Measurements from ENCODE around the gene RET. TPM values are rescaled to one million over a fixed set of nuclear protein-coding genes. Genes with fewer than 3 reads are reported as not detected.
"Not testable (repeated sequence)": the region's sequence is repeated elsewhere in the genome, so short reads cannot be mapped to it uniquely, and the experiment has no call there.

Gene RET
- total RNA-seq, 1 experiment from 2014 or later: 0.06 TPM

DNA sequence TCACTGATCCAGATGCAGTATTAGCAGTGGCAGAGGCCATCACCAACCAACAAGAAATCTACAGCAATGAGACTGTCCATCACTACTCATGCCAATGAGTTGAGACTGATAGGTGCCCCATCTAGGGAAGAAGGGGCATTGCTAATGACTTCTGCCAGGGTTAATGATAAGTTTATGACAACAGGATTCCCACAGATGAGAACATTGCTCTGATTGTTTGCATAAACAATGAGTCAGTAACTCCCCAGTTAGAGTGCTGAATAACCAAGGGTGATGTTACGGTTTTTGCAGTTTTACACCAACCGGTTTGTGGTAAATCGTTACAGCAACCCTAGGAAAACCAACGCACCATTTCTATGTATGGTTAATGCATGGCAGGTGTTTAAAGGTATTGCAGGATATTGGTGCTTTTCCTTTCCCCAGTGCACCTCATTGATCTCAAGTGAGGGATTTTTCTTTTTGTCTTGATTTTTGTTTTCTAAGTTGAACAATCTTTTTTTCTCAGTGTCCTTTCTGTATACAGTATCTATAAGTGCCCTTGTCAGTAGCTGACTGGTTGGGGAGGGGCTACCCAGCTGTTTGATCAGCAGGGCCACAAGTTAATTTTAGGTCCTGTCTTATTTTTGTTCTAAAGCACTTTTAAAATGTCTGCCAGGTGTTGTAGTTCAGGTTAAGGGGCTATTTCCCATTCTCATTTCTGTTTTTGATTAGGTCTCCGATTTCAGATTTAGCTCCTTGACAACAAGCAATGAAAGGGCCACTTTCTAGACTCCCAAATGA is 57.4 kb downstream of the RET start:
- no peak for DNase-seq (ENCODE audit: low read depth)

DNA sequence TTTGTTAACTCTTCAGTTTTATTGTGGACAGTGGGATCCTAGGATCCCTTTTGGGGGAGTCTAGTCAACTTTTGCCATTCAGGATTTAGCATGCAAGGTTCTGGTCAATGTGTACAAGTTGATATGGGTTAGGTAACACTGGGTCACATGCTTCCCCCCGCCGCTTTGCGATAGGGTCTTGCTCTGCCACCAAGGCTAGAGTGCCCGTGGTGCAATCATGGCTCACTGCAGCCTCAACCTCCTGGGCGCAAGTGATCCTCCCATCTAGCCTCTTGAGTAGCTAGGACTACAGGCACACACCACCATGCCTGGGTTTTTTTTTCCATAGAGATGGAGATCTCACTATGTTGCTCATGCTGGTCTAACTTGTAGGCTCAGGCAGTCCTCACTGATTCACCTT is 58.2 kb downstream of the RET start:
- no peak for DNase-seq (ENCODE audit: low read depth)

GRCh38 chr10:43135656-43136055 is 58.8 kb downstream of the RET start:
- no peak for DNase-seq (ENCODE audit: low read depth)

- no peak for DNase-seq (ENCODE audit: low read depth)
These were observed 59.6 kb downstream of the RET start for GRCh38 chr10:43136432-43136831.

- no peak for DNase-seq (ENCODE audit: low read depth)
These were observed 60.3 kb downstream of the RET start for GRCh38 chr10:43136995-43137716.

DNA sequence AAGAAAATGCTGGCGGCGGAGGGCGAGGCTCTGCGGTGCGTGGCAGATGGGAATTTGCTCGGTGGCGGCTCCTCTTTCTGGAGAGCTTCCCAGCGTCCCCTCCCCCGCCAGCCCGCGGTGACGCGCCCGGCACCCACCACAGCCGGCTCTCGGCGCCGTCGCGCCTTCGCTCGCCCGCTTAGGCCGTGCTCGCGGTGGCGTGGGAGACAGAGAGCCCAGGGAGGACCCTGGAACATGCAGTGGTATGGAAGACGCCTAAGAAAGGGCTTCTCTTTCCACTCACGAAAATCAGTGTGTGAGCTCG is 60.8 kb downstream of the RET start:
- DNase-seq (ENCODE audit: low read depth): peak; percentile 28

DNA sequence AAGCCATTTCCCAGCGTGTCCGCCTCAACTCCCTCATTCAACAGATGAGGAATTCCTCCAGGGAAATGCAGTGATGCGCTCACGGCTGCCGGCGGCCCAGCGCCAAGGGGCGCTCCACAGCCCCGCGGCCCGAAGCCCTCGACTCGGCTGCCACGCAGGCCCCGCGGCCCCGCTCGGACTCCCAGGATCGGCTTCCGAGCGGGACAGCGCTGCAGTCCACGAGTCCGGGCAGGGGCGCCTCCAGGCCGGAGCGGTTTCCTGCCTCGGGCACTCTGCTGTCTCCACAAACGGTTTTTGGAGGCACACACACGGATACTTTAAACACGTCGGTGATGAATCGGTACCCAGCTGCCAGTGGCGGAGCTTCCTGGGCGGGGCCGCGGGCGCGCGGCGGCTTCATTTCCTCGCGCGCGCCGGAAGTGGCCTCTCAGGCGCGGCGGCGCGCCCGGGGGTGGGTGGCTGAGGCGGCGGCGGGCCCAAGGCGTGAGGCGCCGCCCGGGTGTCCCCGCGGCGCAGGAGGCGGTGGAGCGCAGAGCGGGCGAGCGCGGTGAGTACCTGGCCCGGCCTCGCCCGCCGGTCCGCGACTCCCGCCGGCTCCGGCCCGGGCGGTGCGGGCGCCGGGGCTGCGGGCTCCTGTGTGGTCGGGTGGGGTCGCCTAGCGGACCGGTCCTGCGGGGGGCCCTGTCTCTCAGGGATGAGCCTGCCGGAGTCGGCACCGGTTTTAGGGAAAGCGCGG is 61.3 kb downstream of the RET start, which contains the start of gene CSGALNACT2:
CSGALNACT2 (plus strand) TSS at position 425 of the 736 bp plus-strand sequence. CDS start 16,705 bp downstream, outside the sequence.
- DNase-seq (ENCODE audit: low read depth): peak; percentile 78

DNA sequence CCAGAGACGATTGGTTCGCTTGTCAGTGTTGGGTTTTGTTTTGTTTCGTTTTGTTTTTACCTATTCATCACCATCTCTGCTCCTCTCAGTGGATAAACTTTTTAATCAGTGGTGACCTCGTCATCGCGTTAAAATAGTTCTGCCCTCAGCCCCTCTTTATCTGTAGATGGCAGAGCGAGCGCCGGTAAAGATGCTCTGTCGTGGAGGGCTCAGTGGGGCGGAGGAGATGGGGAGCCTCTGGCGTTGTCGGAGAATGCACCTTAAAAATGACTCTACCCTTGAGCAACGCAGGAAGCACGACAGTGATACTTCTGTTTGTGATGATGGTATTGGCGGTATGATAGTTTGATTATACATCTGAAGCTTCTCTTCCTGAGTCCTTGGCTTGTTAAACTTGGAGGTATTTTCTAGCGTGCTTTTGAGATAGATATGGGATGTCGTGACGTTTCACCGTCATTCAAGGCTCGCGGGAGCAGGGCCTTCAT is 61.9 kb downstream of the RET start:
- DNase-seq (ENCODE audit: low read depth): peak; percentile 17

DNA sequence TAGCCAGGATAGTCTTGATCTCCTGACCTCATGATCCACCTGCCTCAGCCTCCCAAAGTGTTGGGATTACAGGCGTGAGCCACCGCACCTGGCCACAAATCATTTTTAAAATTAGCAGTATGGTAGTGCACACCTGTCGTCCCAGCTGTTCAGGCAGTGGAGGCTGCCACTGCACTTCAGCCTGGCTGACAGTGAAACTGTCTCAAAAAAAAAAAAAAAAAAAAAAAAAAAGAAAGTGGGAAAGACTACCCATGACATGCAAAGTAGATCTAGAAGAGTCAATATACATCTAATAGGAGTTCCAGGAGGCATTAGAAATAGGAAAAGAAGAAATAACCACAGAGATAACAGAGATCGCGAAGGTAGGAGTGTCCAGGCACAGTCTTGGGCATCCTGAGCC is 64.6 kb downstream of the RET start:
- DNase-seq (ENCODE audit: low read depth): no peak

DNA sequence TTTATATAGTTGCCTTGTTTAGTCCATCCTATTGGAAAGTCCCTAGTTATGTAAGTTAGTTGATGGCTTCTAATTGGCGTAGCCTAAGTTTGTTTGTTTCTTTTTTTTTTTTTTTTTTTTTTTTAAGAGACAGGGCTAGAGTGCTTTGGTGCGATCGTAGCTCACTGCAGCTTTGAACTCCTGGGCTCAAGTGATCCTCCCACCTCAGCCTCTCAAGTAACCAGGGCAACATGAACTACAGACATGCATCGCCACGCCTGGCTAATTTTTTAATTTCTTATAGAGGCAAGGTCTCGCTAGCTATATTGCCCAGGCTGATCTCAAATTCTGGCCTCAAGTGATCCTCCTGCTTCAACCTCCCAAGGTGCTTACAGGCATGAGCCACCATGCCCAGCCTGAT is 68.4 kb downstream of the RET start:
- no peak for DNase-seq (ENCODE audit: low read depth)

DNA sequence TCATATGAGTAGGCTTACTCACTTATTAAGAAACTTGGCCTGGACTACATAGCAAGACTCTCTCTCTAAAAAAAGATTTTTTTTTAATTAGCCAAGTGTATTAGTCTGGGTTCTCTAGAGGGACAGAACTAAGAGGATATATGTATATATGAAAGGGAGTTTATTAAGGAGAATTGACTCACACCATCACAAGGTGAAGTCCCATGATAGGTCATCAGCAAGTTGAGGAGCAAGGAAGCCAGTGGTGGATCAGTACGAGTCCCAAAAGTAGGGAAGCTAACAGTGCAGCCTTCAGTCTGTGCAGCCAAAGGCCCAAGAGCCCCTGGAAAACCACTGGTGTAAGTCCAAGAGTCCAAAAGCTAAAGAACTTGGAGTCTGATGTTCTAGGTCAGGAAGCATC is 69.1 kb downstream of the RET start:
- not testable (repeated sequence) for DNase-seq (ENCODE audit: low read depth)

- DNase-seq (ENCODE audit: low read depth): no peak
These were observed 74.5 kb downstream of the RET start for GRCh38 chr10:43151371-43151770.

- DNase-seq (ENCODE audit: low read depth): no peak
These were observed 77.0 kb downstream of the RET start for GRCh38 chr10:43153901-43154300.

GRCh38 chr10:43155221-43155620 is 78.4 kb downstream of the RET start:
- DNase-seq (ENCODE audit: low read depth): no peak

GRCh38 chr10:43155741-43156140 is 78.9 kb downstream of the RET start:
- no peak for DNase-seq (ENCODE audit: low read depth)

- no peak for DNase-seq (ENCODE audit: low read depth)
These were observed 79.9 kb downstream of the RET start for GRCh38 chr10:43156590-43157341.

DNA sequence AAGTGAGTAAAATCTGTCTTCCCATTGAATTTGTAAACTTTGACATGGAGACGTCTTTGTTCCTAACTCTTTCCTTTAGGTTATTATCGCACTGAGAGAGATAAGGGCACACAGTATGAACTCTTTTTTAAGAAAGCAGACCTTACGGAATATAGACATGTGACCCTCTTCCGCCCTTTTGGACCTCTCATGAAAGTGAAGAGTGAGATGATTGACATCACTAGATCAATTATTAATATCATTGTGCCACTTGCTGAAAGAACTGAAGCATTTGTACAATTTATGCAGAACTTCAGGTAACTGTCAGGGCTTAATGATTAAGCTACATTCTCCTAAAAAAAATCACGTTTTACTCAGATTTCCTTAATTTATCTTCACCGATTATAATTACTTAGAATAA is 81.8 kb downstream of the RET start:
- no peak for DNase-seq (ENCODE audit: low read depth)

GRCh38 chr10:43160046-43160920 is 83.4 kb downstream of the RET start:
- DNase-seq (ENCODE audit: low read depth): peak; percentile 60

DNA sequence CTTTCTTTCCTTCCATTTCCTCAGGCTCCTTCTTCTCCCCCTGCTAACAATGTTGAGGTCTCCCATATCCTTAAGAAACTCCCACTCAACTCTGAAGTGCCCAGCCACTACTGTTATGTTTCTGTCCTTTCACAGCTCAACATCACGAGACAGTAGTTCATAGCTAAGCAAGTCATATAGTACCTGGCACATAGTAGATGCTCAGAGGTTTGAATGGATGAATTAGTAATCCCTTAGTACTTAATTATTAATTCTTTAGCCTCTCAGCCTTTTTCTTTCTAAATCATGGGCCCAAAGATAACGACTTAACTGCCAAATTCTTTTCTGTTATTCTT is 84.0 kb downstream of the RET start:
- DNase-seq (ENCODE audit: low read depth): no peak

DNA sequence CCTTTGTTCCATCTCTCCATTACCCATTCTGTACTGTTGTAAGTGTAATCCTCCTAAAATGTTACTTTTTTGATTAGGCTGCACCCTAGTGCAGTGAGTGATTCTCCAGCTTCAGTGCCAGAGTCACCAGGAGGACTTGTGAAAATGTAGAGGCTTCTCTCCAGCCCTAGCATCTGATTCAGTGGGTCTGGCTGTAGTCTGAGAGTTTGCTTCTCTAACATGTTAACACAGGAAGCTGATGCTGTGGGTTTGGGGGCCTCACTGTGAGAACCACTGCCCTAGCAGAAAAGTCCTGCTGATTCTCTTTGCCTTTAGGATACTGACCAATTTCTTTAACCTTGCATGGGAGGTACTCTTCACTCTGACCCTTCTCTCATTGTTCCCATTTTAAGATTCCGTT is 85.7 kb downstream of the RET start:
- DNase-seq (ENCODE audit: low read depth): no peak
